ENCODE results near the gene MRPS18A.

MRPS18A gene

GRCh38 chr6:43670623-43670986, 17.0 kb downstream of the MRPS18A start:
- Histone ChIP-seq H2BK12ac (ENCODE audit: low read length) (no peak overlapping the region), H4K12ac (ENCODE audit: low read depth, low read length) (no peak overlapping the region), H4K8ac (ENCODE audit: low read depth, low read length) (no peak overlapping the region), H2BK5ac (ENCODE audit: low read depth, low read length, poor library complexity) (no peak overlapping the region), H4K91ac (ENCODE audit: low read depth, low read length) (no peak overlapping the region), H3K36me3 (ENCODE audit: control insufficient read depth in 1 of 2, insufficient read depth in 2 of 2, low read length in 2 of 2) (peaks cover 33 to 42% of the 10 kb centered on the region in 2 experiments), H3K4me1 (ENCODE audit: control insufficient read depth in 1 of 2, insufficient read depth in 2 of 2, low read length in 2 of 2) (peaks cover 29% of the 10 kb centered on the region in 2 experiments), H3K23ac (ENCODE audit: low read length) (no peak overlapping the region), H3K4ac (ENCODE audit: low read depth, low read length) (no peak overlapping the region), H3K9ac (ENCODE audit: low read length) (no peak overlapping the region), H2AFZ (ENCODE audit: insufficient read depth, low read length, poor library complexity) (no peak overlapping the region), H3K79me1 (ENCODE audit: low read length) (peaks cover 5% of the 10 kb centered on the region), H3K79me2 (ENCODE audit: control insufficient read depth, insufficient read depth, low read length, poor library complexity) (no peaks in the 10 kb centered on the region), H3K14ac (ENCODE audit: low read length) (no peak overlapping the region), H2BK120ac (ENCODE audit: insufficient read depth, low read length, poor library complexity) (no peak overlapping the region), H3K27me3 (ENCODE audit: insufficient read depth, low read length) (no peaks in the 10 kb centered on the region), H3K18ac (ENCODE audit: low read length) (no peak overlapping the region), H2AK5ac (ENCODE audit: low read length) (no peak overlapping the region), H3K4me3 (ENCODE audit: low read depth, low read length) (no peak overlapping the region), H3K4me2 (ENCODE audit: low read length) (no peak overlapping the region), H3K27ac (ENCODE audit: low read depth, low read length) (no peak overlapping the region), H3K9me3 (ENCODE audit: insufficient read depth, low read depth, low read length) (peaks cover 5% of the 10 kb centered on the region)
- DNase-seq: no peak
- no CpG with 5 or more reads among the region's 6 CpGs for whole genome bisulfite sequencing (ENCODE audit: extremely low coverage, insufficient coverage, insufficient read length)

- Histone ChIP-seq H3K27me3 (ENCODE audit: insufficient read depth, low read length) (no peaks in the 10 kb centered on the region), H2AFZ (ENCODE audit: insufficient read depth, low read length, poor library complexity) (no peak overlapping the region), H4K8ac (ENCODE audit: low read depth, low read length) (no peak overlapping the region), H3K23ac (ENCODE audit: low read length) (no peak overlapping the region), H3K4me1 (ENCODE audit: control insufficient read depth in 1 of 2, insufficient read depth in 2 of 2, low read length in 2 of 2) (peaks cover 29% of the 10 kb centered on the region in 2 experiments), H3K27ac (ENCODE audit: low read depth, low read length) (peak overlapping the region; percentile 9), H2BK120ac (ENCODE audit: insufficient read depth, low read length, poor library complexity) (no peak overlapping the region), H3K79me1 (ENCODE audit: low read length) (peaks cover 5% of the 10 kb centered on the region), H3K79me2 (ENCODE audit: control insufficient read depth, insufficient read depth, low read length, poor library complexity) (no peaks in the 10 kb centered on the region), H4K91ac (ENCODE audit: low read depth, low read length) (peak overlapping the region; percentile 55), H3K4me3 (ENCODE audit: low read depth, low read length) (no peak overlapping the region), H2BK5ac (ENCODE audit: low read depth, low read length, poor library complexity) (no peak overlapping the region), H2BK12ac (ENCODE audit: low read length) (no peak overlapping the region), H3K14ac (ENCODE audit: low read length) (no peak overlapping the region), H4K12ac (ENCODE audit: low read depth, low read length) (no peak overlapping the region), H3K9ac (ENCODE audit: low read length) (no peak overlapping the region), H3K4me2 (ENCODE audit: low read length) (no peak overlapping the region), H3K36me3 (ENCODE audit: control insufficient read depth in 1 of 2, insufficient read depth in 2 of 2, low read length in 2 of 2) (peaks cover 28 to 37% of the 10 kb centered on the region in 2 experiments), H2AK5ac (ENCODE audit: low read length) (no peak overlapping the region), H3K4ac (ENCODE audit: low read depth, low read length) (no peak overlapping the region), H3K9me3 (ENCODE audit: insufficient read depth, low read depth, low read length) (peaks cover 5% of the 10 kb centered on the region), H3K18ac (ENCODE audit: low read length) (peak overlapping the region; percentile 31)
- DNase-seq: peak in 1 of 2 donors; percentile 55
- no CpG with 5 or more reads among the region's 6 CpGs for WGBS (ENCODE audit: extremely low coverage, insufficient coverage, insufficient read length)
These were observed 17.5 kb downstream of the MRPS18A start for GRCh38 chr6:43669922-43670622.

DNA sequence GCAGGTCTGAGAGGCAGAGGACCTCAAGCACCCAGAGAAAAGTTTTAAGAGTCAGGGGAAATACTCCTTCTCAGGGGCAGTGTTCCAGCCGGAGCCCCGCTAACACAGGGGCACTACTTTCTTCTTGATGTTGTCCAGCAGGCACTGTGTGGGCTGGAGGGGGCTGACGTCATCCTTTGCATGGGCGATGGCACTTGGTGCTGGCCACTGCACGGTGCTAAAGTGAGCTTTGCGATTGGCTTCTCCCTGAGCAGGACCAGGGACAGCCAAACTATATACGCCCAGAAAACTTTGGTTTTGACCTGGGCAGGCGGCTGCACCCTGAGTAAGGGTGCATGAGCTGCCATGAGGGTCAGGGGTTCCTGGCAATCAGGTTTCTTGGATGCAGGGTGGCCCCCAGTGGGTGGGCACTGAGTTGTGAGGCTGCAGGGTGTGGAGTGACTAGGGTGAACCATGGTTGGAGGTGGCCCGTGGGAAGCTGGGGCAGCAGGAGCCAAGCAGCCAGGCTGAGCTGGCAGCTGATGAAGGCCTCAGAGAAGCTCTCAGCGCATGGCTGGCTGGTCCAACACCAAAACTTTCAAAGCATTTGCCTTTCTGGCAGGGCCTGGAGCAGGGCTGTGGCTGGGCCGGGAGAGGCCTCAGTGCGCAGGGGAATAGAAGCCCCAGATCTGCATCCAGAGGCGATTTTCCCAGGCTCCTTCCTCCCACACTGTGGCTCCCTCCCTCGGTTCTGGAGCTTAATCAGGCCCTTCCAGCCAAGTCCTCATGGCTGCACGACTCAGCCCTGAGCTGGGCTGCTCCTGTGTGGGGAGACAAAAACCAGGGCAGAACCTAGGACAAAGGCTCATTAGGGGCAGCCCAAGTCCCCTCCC, 18.3 kb downstream of the MRPS18A start:
- peak; percentile 22 to 28 for DNase-seq
- H3K27me3 ChIP-seq (ENCODE audit: insufficient read depth, low read length): no peaks in the 10 kb centered on the region
- no peak overlapping the region for H4K8ac ChIP-seq (ENCODE audit: low read depth, low read length)
- H3K18ac ChIP-seq (ENCODE audit: low read length): peak overlapping the region; percentile 31
- no peaks in the 10 kb centered on the region for H3K79me2 ChIP-seq (ENCODE audit: control insufficient read depth, insufficient read depth, low read length, poor library complexity)
- peak overlapping the region; percentile 55 for H4K91ac ChIP-seq (ENCODE audit: low read depth, low read length)
- H2BK120ac ChIP-seq (ENCODE audit: insufficient read depth, low read length, poor library complexity): no peak overlapping the region
- no peak overlapping the region for H3K14ac ChIP-seq (ENCODE audit: low read length)
- H2BK12ac ChIP-seq (ENCODE audit: low read length): peak overlapping the region; percentile 8
- H2BK5ac ChIP-seq (ENCODE audit: low read depth, low read length, poor library complexity): no peak overlapping the region
- H3K9ac ChIP-seq (ENCODE audit: low read length): no peak overlapping the region
- H3K36me3 ChIP-seq (ENCODE audit: control insufficient read depth in 1 of 2, insufficient read depth in 2 of 2, low read length in 2 of 2): peaks cover 21 to 29% of the 10 kb centered on the region in 2 experiments
- peaks cover 9% of the 10 kb centered on the region for H3K9me3 ChIP-seq (ENCODE audit: insufficient read depth, low read depth, low read length)
- no CpG with 5 or more reads among the region's 15 CpGs for WGBS (ENCODE audit: extremely low coverage, insufficient coverage, insufficient read length)
- peak overlapping the region; percentile 9 for H3K27ac ChIP-seq (ENCODE audit: low read depth, low read length)
- H2AK5ac ChIP-seq (ENCODE audit: low read length): no peak overlapping the region
- peak overlapping the region; percentile 51 for H3K4ac ChIP-seq (ENCODE audit: low read depth, low read length)
- H4K12ac ChIP-seq (ENCODE audit: low read depth, low read length): peak overlapping the region; percentile 16
- H3K4me2 ChIP-seq (ENCODE audit: low read length): no peak overlapping the region
- H3K4me3 ChIP-seq (ENCODE audit: low read depth, low read length): no peak overlapping the region
- H3K4me1 ChIP-seq (ENCODE audit: control insufficient read depth in 1 of 2, insufficient read depth in 2 of 2, low read length in 2 of 2): peaks cover 29% of the 10 kb centered on the region in 2 experiments
- H2AFZ ChIP-seq (ENCODE audit: insufficient read depth, low read length, poor library complexity): peak overlapping the region; percentile 46
- no peak overlapping the region for H3K23ac ChIP-seq (ENCODE audit: low read length)
- peaks cover 5% of the 10 kb centered on the region for H3K79me1 ChIP-seq (ENCODE audit: low read length)

DNA sequence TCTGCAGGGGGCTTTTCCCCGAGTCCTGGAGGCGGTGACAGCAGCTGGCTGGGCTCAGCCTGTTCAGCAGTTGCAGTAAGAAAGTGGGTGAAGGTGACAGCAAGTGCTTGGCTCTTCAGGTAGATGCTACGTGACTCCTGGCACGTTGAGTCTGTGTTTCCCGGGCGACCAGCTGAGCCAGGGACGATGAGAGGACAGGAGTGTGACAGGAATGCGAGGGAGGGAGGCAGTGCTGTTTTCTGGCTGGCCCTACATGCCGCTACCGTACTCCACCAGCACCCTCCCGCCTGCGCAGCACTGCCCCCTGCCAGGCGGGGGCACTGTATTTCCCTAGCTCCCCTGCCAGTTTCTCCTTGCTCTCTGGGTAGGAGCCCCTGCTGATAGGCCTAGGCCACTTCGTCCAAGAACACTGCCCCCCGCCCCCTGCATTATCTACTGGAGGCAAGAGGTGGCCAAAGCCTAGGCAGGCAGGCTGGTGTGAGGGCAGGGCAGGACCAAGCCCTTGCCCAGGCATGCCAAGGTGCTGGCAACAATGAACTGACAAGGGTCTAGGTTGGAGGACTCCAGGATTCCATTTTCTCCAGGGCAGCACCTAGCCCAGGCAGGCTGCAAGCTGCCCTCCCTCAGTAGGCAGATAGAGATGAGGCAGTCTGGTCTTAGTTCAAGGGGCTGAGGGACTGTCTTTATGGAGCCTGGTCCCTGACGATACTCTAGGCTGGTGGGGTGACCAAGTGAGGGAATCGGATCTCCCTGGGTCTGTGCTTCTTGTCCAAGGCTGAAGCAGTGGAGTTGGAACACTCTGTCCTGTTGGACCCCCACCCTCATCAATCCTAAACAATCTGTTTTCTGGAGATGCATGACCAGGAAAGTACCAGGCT, 19.2 kb downstream of the MRPS18A start:
- DNase-seq: peak; percentile 89 to 91
- Histone ChIP-seq H3K9ac (ENCODE audit: low read length) (no peak overlapping the region), H3K23ac (ENCODE audit: low read length) (no peak overlapping the region), H3K4me3 (ENCODE audit: low read depth, low read length) (no peak overlapping the region), H3K9me3 (ENCODE audit: insufficient read depth, low read depth, low read length) (peaks cover 9% of the 10 kb centered on the region), H3K36me3 (ENCODE audit: control insufficient read depth in 1 of 2, insufficient read depth in 2 of 2, low read length in 2 of 2) (peaks cover 14 to 20% of the 10 kb centered on the region in 2 experiments), H2BK5ac (ENCODE audit: low read depth, low read length, poor library complexity) (no peak overlapping the region), H2AFZ (ENCODE audit: insufficient read depth, low read length, poor library complexity) (no peak overlapping the region), H3K14ac (ENCODE audit: low read length) (no peak overlapping the region), H2BK120ac (ENCODE audit: insufficient read depth, low read length, poor library complexity) (no peak overlapping the region), H3K4ac (ENCODE audit: low read depth, low read length) (no peak overlapping the region), H4K91ac (ENCODE audit: low read depth, low read length) (peak overlapping the region; percentile 23), H2BK12ac (ENCODE audit: low read length) (no peak overlapping the region), H3K4me2 (ENCODE audit: low read length) (no peak overlapping the region), H2AK5ac (ENCODE audit: low read length) (no peak overlapping the region), H3K79me2 (ENCODE audit: control insufficient read depth, insufficient read depth, low read length, poor library complexity) (no peaks in the 10 kb centered on the region), H4K12ac (ENCODE audit: low read depth, low read length) (no peak overlapping the region), H3K27ac (ENCODE audit: low read depth, low read length) (no peak overlapping the region), H3K4me1 (ENCODE audit: control insufficient read depth in 1 of 2, insufficient read depth in 2 of 2, low read length in 2 of 2) (peaks cover 29% of the 10 kb centered on the region in 2 experiments), H3K18ac (ENCODE audit: low read length) (peak overlapping the region; percentile 9), H3K27me3 (ENCODE audit: insufficient read depth, low read length) (no peaks in the 10 kb centered on the region), H4K8ac (ENCODE audit: low read depth, low read length) (peak overlapping the region; percentile 18), H3K79me1 (ENCODE audit: low read length) (peaks cover 5% of the 10 kb centered on the region)
- no CpG with 5 or more reads among the region's 17 CpGs for WGBS (ENCODE audit: extremely low coverage, insufficient coverage, insufficient read length)

Measured in trophoblast cell (in vitro differentiated cells and primary cell).